Left hindlimb (tissue), 1 donor: Measurements from ENCODE around the gene BSN.
A peak's percentile ranks its signal among the peaks of the same experiment; 100 is the strongest.

Source experiments
- DNase-seq: peaks from one replicate; pipeline ENCODE4 v3.0.0-alpha.2; 2018

Gene BSN

GRCh38 chr3:49655731-49656285 lies 101.5 kb downstream of the BSN start:
- no peak for DNase-seq

- DNase-seq, result no peak
Observed at GRCh38 chr3:49656541-49657112, 102.3 kb downstream of the BSN start.

- no peak for DNase-seq
Observed at GRCh38 chr3:49657208-49657915, 103.1 kb downstream of the BSN start.

- DNase-seq, result no peak
Observed at GRCh38 chr3:49658711-49659110, 104.4 kb downstream of the BSN start.

GRCh38 chr3:49659756-49660155 lies 105.5 kb downstream of the BSN start:
- no peak for DNase-seq

GRCh38 chr3:49661281-49661680 lies 107.0 kb downstream of the BSN start:
- no peak for DNase-seq

GRCh38 chr3:49662021-49662420 lies 107.7 kb downstream of the BSN start:
- DNase-seq, result no peak

GRCh38 chr3:49662720-49663413 lies 108.6 kb downstream of the BSN start:
- DNase-seq, result no peak

- no peak for DNase-seq
Observed at GRCh38 chr3:49663831-49664230, 109.6 kb downstream of the BSN start.

- DNase-seq, result no peak
Observed at GRCh38 chr3:49664300-49664699, 110.0 kb downstream of the BSN start.

GRCh38 chr3:49665822-49666519 lies 111.7 kb downstream of the BSN start:
- no peak for DNase-seq

GRCh38 chr3:49666592-49666991 lies 112.3 kb downstream of the BSN start:
- no peak for DNase-seq

- DNase-seq, result no peak
Observed at GRCh38 chr3:49667701-49668413, 113.6 kb downstream of the BSN start.

- DNase-seq, result no peak
Observed at GRCh38 chr3:49668414-49668797, 114.1 kb downstream of the BSN start.

- DNase-seq, result no peak
Observed at GRCh38 chr3:49668861-49669260, 114.6 kb downstream of the BSN start.

GRCh38 chr3:49669352-49669751 lies 115.1 kb downstream of the BSN start:
- no peak for DNase-seq

GRCh38 chr3:49670940-49671290 lies 116.6 kb downstream of the BSN start:
- no peak for DNase-seq

GRCh38 chr3:49671291-49672288 lies 117.3 kb downstream of the BSN start:
- peak; percentile 71 for DNase-seq

GRCh38 chr3:49673121-49673714 lies 118.9 kb downstream of the BSN start:
- no peak for DNase-seq

GRCh38 chr3:49673715-49674496 lies 119.6 kb downstream of the BSN start, which contains the start of gene APEH:
Gene APEH, plus strand, starts transcription at chr3:49674351. Its CDS starts 51 bp downstream, at chr3:49674402.
- peak; percentile 96 for DNase-seq
